Astrocyte (in vitro differentiated cells and primary cell): ENCODE measurements around the gene OR13J1. TPM values are rescaled to one million over a fixed set of nuclear protein-coding genes. Genes with fewer than 3 reads are reported as not detected.

Experiments used
- DNase-seq: peaks from one replicate; pipeline ENCODE4 v3.0.0-alpha.2; 2010; ENCODE audit warnings: low read depth
- FAIRE-seq: peaks from 2 replicates; lab custom pipeline; 2011; peaks lifted over from hg19 to GRCh38; lab: Jason Lieb, UNC
- H2AFZ ChIP-seq: 2 replicates; pipeline ENCODE4 v1.6.0; 2012; ENCODE audit warnings: low read depth, low read length, inconsistent platforms
- H3K27ac ChIP-seq: 2 replicates; pipeline ENCODE4 v1.5.1; 2011; ENCODE audit warnings: low read depth, low read length, inconsistent platforms
- H3K27me3 ChIP-seq: 2 replicates; pipeline ENCODE4 v1.6.0; 2011; ENCODE audit warnings: low read length, inconsistent platforms; ENCODE audit not compliant: insufficient read depth
- H3K36me3 ChIP-seq: 2 replicates; pipeline ENCODE4 v1.5.1; 2011; ENCODE audit warnings: low read length, inconsistent platforms; ENCODE audit not compliant: insufficient read depth
- H3K4me1 ChIP-seq: 2 replicates; pipeline ENCODE4 v1.5.1; 2011; ENCODE audit warnings: low read length, inconsistent platforms; ENCODE audit not compliant: insufficient read depth
- H3K4me2 ChIP-seq: 2 replicates; pipeline ENCODE4 v1.6.0; 2012; ENCODE audit warnings: low read length, inconsistent platforms
- H3K4me3 ChIP-seq: 2 replicates; pipeline ENCODE4 v1.5.1; 2011; ENCODE audit warnings: low read depth, mild to moderate bottlenecking, low read length, inconsistent platforms; ENCODE audit not compliant: insufficient read depth
- H3K79me2 ChIP-seq: 2 replicates; pipeline ENCODE4 v1.6.0; 2012; ENCODE audit warnings: mild to moderate bottlenecking, low read length, inconsistent platforms; ENCODE audit not compliant: insufficient read depth
- H3K9ac ChIP-seq: 2 replicates; pipeline ENCODE4 v1.6.0; 2012; ENCODE audit warnings: mild to moderate bottlenecking, low read length, inconsistent platforms
- H3K9me3 ChIP-seq: 2 replicates; pipeline ENCODE4 v1.5.1; 2012; ENCODE audit warnings: low read depth, mild to moderate bottlenecking, low read length, inconsistent platforms; ENCODE audit not compliant: insufficient read depth
- H4K20me1 ChIP-seq: 2 replicates; pipeline ENCODE4 v1.6.0; 2012; ENCODE audit warnings: low read length, inconsistent platforms; ENCODE audit not compliant: insufficient read depth
- H3K27ac Mint-ChIP-seq: one replicate; pipeline ENCODE4 v1.8.0; 2021; ENCODE audit warnings: mild to moderate bottlenecking, mixed read lengths; ENCODE audit not compliant: unreplicated experiment
- H3K27me3 Mint-ChIP-seq: one replicate; pipeline ENCODE4 v1.8.0; 2021; ENCODE audit warnings: low read depth, mixed read lengths; ENCODE audit not compliant: unreplicated experiment
- H3K36me3 Mint-ChIP-seq: one replicate; pipeline ENCODE4 v1.8.0; 2021; ENCODE audit warnings: low read depth, mixed read lengths; ENCODE audit not compliant: unreplicated experiment
- H3K4me1 Mint-ChIP-seq: one replicate; pipeline ENCODE4 v1.8.0; 2021; ENCODE audit warnings: low read depth, mixed read lengths; ENCODE audit not compliant: unreplicated experiment
- H3K4me3 Mint-ChIP-seq: one replicate; pipeline ENCODE4 v1.8.0; 2021; ENCODE audit warnings: mild to moderate bottlenecking, moderate library complexity, mixed read lengths; ENCODE audit not compliant: unreplicated experiment
- H3K9me3 Mint-ChIP-seq: one replicate; pipeline ENCODE4 v1.8.0; 2021; ENCODE audit warnings: mild to moderate bottlenecking, mixed read lengths; ENCODE audit not compliant: unreplicated experiment
- EZH2 ChIP-seq: IDR thresholded peaks from 2 replicates; pipeline ENCODE4 v1.6.1; 2012; ENCODE audit warnings: mild to moderate bottlenecking, low read length, inconsistent platforms; ENCODE audit not compliant: insufficient read depth
- total RNA-seq: library from RNA; stranded (reverse); gene quantifications from 2 replicates; pipeline ENCODE4 v1.2.1, GENCODE V29; 2021
- TF ChIP-seq, protein P1 (sequence below): IDR thresholded peaks from 2 replicates; pipeline ENCODE4 v1.5.1; 2011; ENCODE audit warnings: low read depth, mild to moderate bottlenecking, inconsistent platforms, low read length, moderate library complexity; ENCODE audit not compliant: insufficient read depth

OR13J1 gene
- total RNA-seq, 1 donor from 2014 or later = not detected

DNA sequence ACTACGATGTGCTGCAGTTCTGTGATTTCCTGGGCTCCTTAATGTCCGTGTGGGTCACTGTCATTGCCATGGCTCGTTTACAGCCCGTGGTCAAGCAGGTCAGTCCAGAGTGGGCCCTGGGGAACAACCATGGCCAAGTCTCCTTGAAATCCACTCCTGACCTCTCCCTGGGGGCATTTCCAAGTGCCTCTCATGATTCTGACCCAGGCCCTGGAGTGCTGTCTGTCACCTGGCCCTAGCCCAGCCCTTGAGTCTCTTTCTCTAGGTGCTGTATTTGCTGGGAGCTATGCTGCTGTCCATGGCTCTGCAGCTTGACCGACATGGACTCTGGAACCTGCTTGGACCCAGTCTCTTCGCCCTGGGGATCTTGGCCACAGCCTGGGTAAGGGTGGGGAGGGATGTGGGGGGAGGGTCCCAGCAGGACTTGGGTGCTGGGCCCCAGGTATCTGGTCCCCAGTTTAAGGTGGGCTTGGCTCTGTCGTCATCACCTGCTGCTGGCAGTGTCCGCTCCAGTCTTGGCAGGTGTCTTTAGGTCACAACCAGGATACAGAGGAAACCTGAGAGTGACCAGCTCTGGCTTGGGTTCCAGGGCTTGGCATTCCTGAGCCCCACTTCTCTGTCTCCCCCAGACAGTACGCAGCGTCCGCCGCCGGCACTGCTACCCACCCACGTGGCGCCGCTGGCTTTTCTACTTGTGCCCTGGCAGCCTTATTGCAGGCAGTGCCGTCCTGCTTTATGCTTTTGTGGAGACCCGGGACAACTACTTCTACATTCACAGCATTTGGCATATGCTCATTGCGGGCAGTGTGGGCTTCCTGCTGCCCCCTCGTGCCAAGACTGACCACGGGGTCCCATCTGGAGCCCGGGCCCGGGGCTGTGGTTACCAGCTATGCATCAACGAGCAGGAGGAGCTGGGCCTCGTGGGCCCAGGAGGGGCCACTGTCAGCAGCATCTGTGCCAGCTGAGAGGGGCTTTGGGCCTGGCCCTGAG, 17.0 kb downstream of the OR13J1 start:
- Mint-ChIP-seq H3K4me3 (no peak overlapping the region), H3K27me3 (peaks cover 44% of the 10 kb centered on the region), H3K4me1 (peaks cover 2% of the 10 kb centered on the region), H3K36me3 (peaks cover 10% of the 10 kb centered on the region), H3K27ac (no peak overlapping the region), H3K9me3 (peaks cover 1% of the 10 kb centered on the region)
- FAIRE-seq (no peak), DNase-seq (no peak)
- H3K9ac ChIP-seq = no peak overlapping the region
- H4K20me1 ChIP-seq = no peaks in the 10 kb centered on the region
- H2AFZ ChIP-seq = no peak overlapping the region
- H3K4me1 ChIP-seq = peaks cover 3% of the 10 kb centered on the region
- H3K4me3 ChIP-seq = no peak overlapping the region
- no peak overlapping the region for H3K4me2 ChIP-seq
- TF ChIP-seq, protein P1, sequence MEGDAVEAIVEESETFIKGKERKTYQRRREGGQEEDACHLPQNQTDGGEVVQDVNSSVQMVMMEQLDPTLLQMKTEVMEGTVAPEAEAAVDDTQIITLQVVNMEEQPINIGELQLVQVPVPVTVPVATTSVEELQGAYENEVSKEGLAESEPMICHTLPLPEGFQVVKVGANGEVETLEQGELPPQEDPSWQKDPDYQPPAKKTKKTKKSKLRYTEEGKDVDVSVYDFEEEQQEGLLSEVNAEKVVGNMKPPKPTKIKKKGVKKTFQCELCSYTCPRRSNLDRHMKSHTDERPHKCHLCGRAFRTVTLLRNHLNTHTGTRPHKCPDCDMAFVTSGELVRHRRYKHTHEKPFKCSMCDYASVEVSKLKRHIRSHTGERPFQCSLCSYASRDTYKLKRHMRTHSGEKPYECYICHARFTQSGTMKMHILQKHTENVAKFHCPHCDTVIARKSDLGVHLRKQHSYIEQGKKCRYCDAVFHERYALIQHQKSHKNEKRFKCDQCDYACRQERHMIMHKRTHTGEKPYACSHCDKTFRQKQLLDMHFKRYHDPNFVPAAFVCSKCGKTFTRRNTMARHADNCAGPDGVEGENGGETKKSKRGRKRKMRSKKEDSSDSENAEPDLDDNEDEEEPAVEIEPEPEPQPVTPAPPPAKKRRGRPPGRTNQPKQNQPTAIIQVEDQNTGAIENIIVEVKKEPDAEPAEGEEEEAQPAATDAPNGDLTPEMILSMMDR = no peak
- H3K27ac ChIP-seq = no peak overlapping the region
- H3K9me3 ChIP-seq = no peaks in the 10 kb centered on the region
- no peaks in the 10 kb centered on the region for H3K79me2 ChIP-seq
- H3K27me3 ChIP-seq = no peaks in the 10 kb centered on the region
- H3K36me3 ChIP-seq = no peaks in the 10 kb centered on the region

DNA sequence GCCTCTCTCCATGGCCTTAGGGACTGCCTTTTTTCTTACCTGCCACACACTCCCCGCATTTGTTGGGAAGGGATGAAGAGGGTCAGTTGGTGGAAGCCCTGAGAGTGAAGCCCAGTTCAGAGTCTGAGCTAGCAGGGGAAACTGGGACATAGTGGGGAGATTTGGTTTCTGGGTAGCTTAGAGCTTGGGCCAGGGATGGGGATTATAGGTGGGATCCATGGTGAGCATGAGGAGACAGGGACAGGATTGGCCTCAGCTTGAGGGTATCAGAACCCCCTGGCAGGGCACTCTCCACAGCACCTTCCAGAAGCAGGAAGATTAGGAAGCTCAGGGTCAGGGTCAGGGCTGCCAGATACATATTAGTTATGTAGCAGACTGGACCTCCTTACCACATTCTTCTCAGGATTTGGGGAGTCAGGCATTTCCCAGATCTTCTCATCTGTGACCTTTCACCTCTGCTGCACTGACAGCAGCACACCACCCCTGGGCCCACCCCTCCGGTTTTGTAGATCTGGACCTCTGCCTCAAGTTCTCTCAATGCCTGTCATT, 17.9 kb downstream of the OR13J1 start:
- no peak overlapping the region for H3K4me3 ChIP-seq
- no peaks in the 10 kb centered on the region for H3K27me3 ChIP-seq
- TF ChIP-seq, protein P1 = no peak
- TF ChIP-seq EZH2 = no peak
- no peaks in the 10 kb centered on the region for H3K79me2 ChIP-seq
- no peak overlapping the region for H3K4me3 Mint-ChIP-seq
- H3K4me2 ChIP-seq = no peak overlapping the region
- peaks cover 9% of the 10 kb centered on the region for H3K4me1 ChIP-seq
- no peak overlapping the region for H3K27ac Mint-ChIP-seq
- H2AFZ ChIP-seq = no peak overlapping the region
- FAIRE-seq (no peak), DNase-seq (no peak)
- H3K36me3 ChIP-seq = no peaks in the 10 kb centered on the region
- peaks cover 8% of the 10 kb centered on the region for H3K4me1 Mint-ChIP-seq
- H4K20me1 ChIP-seq = no peaks in the 10 kb centered on the region
- peaks cover 14% of the 10 kb centered on the region for H3K36me3 Mint-ChIP-seq
- peaks cover 3% of the 10 kb centered on the region for H3K9me3 Mint-ChIP-seq
- H3K9me3 ChIP-seq = no peaks in the 10 kb centered on the region
- no peak overlapping the region for H3K27ac ChIP-seq
- peaks cover 45% of the 10 kb centered on the region for H3K27me3 Mint-ChIP-seq
- H3K9ac ChIP-seq = no peak overlapping the region
